Sigmoid colon (tissue), 7 donors: ENCODE measurements around the gene OPRL1. TPM values are rescaled to one million over a fixed set of nuclear protein-coding genes. Genes with fewer than 3 reads are reported as not detected.

Source experiments
- DNase-seq: peaks from one replicate; pipeline ENCODE4 v3.0.0-alpha.2; 2019
- H3K27ac ChIP-seq, 4 donors: fragments of 200-600 bp; sonication (generic); one replicate each; pipeline ENCODE4 v1.5.1; 2016 to 2019; ENCODE audit warnings: mild to moderate bottlenecking in 1 of 4
- H3K27me3 ChIP-seq, 3 donors: fragments of 200-600 bp; sonication (generic); one replicate each; pipeline ENCODE4 v1.5.1; 2019; ENCODE audit warnings: mild to moderate bottlenecking in 1 of 3
- H3K36me3 ChIP-seq, 4 donors: fragments of 200-600 bp; sonication (generic); one replicate each; pipeline ENCODE4 v1.5.1; 2016 to 2019
- H3K4me1 ChIP-seq, 4 donors: fragments of 200-600 bp; sonication (generic); one replicate each; pipeline ENCODE4 v1.5.1; 2017 to 2019
- H3K4me3 ChIP-seq, 4 donors: fragments of 200-600 bp; sonication (generic); one replicate each; pipeline ENCODE4 v1.5.1; 2017 to 2019; ENCODE audit warnings: mild to moderate bottlenecking in 2 of 4, moderate library complexity in 1 of 4
- H3K9me3 ChIP-seq, 4 donors: fragments of 200-600 bp in 3 of 4; sonication (generic) in 3 of 4; one replicate each; pipeline versions ENCODE4 v1.5.1 to v1.6.1; 2013 to 2019
- EP300 ChIP-seq, 4 donors: sonication (generic); formaldehyde crosslinking; IDR thresholded peaks; one replicate each; pipeline ENCODE4 v1.6.1; 2017; ENCODE audit warnings: antibody characterized with exemption in 4 of 4
- POLR2A ChIP-seq, 2 donors: fragments of 450-650 bp; IDR thresholded peaks; one replicate each; pipeline ENCODE4 v1.6.1; 2016; ENCODE audit warnings: antibody characterized with exemption in 2 of 2, mild to moderate bottlenecking in 2 of 2, moderate library complexity in 2 of 2
- POLR2AphosphoS5 ChIP-seq, 4 donors: sonication (generic); formaldehyde crosslinking; IDR thresholded peaks; one replicate each; pipeline ENCODE4 v1.6.1; 2017; ENCODE audit warnings: antibody characterized with exemption in 4 of 4
- WGBS, 2 donors: extraction: QIAGEN DNeasy Blood & Tissue Kit; methylation state at CpG; one replicate each; pipeline ENCODE4 v1.1.7; 2013; 5-methylcytosine and 5-hydroxymethylcytosine counted together
- intact Hi-C: fragments of 100-400 bp; cut with DNase I; formaldehyde crosslinking; loops from one replicate; pipeline ENCODE4 v1.15.1; 2023
- polyA plus RNA-seq, 3 donors: library from polyadenylated mRNA; stranded (reverse); fragments of 200-250 nt; gene quantifications; one replicate each; pipeline ENCODE4 v1.2.3, GENCODE V29; 2013
- total RNA-seq, 4 donors: library from RNA; depleted of rRNA; stranded (reverse); fragments of >200 nt; gene quantifications; one replicate each; pipeline ENCODE4 v1.1.0, GENCODE V29; 2016
- TF ChIP-seq, protein P1 (sequence below), 4 experiments: fragments of 450-650 bp in 3 of 4; fragments of 200-600 bp in 1 of 4; IDR thresholded peaks; one replicate each; pipeline ENCODE4 v1.5.1; 2016 to 2019; ENCODE audit warnings: antibody characterized with exemption in 4 of 4, mild to moderate bottlenecking in 3 of 4, moderate library complexity in 2 of 4
- donor health status: healthy with polysubstance abuse.
- donor health status: Bipolar disorder and iron deficiency.
- donor health status: healthy.

OPRL1 gene
- total and polyA plus RNA-seq, 7 donors: under 0.01 to 2.2 (median 0.89) TPM; not detected in 1

DNA sequence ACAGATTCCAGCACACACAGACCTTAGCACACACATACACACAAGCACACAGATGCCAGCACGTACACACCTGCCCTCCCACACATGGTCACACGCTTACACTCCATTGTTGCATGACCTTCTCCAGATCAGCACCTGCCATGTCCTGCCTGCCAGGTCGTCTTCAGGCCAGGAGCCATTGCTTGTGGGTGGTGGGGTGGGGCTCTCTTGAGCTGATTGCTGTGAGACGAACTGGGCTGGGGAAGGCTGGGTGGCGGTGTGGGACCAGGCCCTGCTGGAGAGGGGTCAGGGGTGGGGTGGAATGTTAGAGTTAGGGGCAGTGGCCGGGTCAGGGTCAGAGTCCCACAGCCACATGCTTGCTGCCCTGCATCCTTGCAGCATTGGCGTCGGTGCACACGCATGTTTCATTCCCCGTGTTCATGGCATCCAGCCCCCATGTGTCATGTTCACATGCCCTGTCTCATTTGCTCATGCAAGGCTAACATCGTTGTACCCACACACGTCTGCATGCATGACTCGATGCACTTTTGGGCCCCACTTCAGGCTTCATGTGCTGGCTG lies 34.0 kb downstream of the OPRL1 start:
- no peak for TF ChIP-seq EP300 (IDR thresholded peaks at IDR 0.05)
- TF ChIP-seq POLR2AphosphoS5 (IDR thresholded peaks at IDR 0.05): no peak
- TF ChIP-seq, protein P1, sequence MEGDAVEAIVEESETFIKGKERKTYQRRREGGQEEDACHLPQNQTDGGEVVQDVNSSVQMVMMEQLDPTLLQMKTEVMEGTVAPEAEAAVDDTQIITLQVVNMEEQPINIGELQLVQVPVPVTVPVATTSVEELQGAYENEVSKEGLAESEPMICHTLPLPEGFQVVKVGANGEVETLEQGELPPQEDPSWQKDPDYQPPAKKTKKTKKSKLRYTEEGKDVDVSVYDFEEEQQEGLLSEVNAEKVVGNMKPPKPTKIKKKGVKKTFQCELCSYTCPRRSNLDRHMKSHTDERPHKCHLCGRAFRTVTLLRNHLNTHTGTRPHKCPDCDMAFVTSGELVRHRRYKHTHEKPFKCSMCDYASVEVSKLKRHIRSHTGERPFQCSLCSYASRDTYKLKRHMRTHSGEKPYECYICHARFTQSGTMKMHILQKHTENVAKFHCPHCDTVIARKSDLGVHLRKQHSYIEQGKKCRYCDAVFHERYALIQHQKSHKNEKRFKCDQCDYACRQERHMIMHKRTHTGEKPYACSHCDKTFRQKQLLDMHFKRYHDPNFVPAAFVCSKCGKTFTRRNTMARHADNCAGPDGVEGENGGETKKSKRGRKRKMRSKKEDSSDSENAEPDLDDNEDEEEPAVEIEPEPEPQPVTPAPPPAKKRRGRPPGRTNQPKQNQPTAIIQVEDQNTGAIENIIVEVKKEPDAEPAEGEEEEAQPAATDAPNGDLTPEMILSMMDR (IDR thresholded peaks at IDR 0.05): no peak
- TF ChIP-seq POLR2A (IDR thresholded peaks at IDR 0.05): no peak
- intact Hi-C loops: no loop called here
- Histone ChIP-seq H3K9me3 (no peaks in the 10 kb centered on the region), H3K36me3 (no peaks in the 10 kb centered on the region), H3K4me1 (no peaks in the 10 kb centered on the region), H3K27me3 (no peaks in the 10 kb centered on the region), H3K27ac (no peak overlapping the region), H3K4me3 (no peak overlapping the region)
- peak; percentile 43 for DNase-seq
- 61 to 81% methylated on average over 13 of the region's 13 CpGs for WGBS, 2 donors

DNA sequence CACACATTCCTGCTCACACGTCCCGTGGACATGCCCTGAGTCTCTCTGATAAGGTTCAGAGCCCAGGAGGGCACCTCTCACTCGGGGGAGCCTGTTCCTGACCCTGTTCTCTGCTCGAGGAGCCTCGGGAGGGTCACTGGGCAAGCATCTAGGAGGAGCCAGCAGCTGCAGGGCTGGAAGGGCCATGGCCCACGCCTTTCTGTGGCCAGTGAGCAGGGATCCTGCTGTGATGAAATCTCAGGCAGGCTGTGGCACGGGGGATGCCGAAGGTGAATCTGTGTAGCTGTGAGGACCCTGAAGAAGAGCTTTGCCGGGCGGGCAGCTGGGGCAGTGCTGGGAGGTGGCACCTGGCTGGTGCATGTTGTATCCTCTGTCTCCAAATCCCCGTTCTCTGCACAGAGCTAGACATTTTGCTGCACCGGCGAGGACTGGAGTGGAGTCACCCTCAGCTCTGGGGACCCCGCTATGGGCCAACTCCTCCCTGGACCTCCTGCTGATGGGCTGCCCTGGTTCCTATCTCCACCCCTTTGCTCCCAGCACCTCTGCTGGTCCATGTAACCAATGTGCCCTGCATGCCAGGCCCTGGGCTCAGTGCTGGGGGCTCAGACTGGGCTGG lies 34.6 kb downstream of the OPRL1 start:
- no peaks in the 10 kb centered on the region for H3K27me3 ChIP-seq
- H3K4me1 ChIP-seq: no peaks in the 10 kb centered on the region
- TF ChIP-seq, protein P1 (IDR thresholded peaks at IDR 0.05): no peak
- no peak for TF ChIP-seq POLR2A (IDR thresholded peaks at IDR 0.05)
- TF ChIP-seq POLR2AphosphoS5 (IDR thresholded peaks at IDR 0.05): no peak
- no peak for TF ChIP-seq EP300 (IDR thresholded peaks at IDR 0.05)
- intact Hi-C loops: no loop called here
- H3K27ac ChIP-seq: no peak overlapping the region
- H3K9me3 ChIP-seq: no peaks in the 10 kb centered on the region
- WGBS, 2 donors: 76 to 84% methylated on average over 14 of the region's 14 CpGs
- no peak overlapping the region for H3K4me3 ChIP-seq
- H3K36me3 ChIP-seq: no peaks in the 10 kb centered on the region
- peak; percentile 42 for DNase-seq

- no peak for TF ChIP-seq POLR2AphosphoS5 (IDR thresholded peaks at IDR 0.05)
- no peak for TF ChIP-seq EP300 (IDR thresholded peaks at IDR 0.05)
- no peak for TF ChIP-seq POLR2A (IDR thresholded peaks at IDR 0.05)
- TF ChIP-seq, protein P1 (IDR thresholded peaks at IDR 0.05): no peak
- Histone ChIP-seq H3K4me1 (peaks cover 0 to 4% (median 4%) of the 10 kb centered on the region in 4 donors), H3K27ac (no peak overlapping the region), H3K27me3 (no peaks in the 10 kb centered on the region), H3K4me3 (no peak overlapping the region), H3K36me3 (no peaks in the 10 kb centered on the region), H3K9me3 (no peaks in the 10 kb centered on the region)
- WGBS, 2 donors: 44 to 81% methylated on average over 14 of the region's 14 CpGs
- DNase-seq: peak; percentile 45
- intact Hi-C loops: no loop called here
Observed at GRCh38 chr20:64115171-64115911, 35.5 kb downstream of the OPRL1 start.

DNA sequence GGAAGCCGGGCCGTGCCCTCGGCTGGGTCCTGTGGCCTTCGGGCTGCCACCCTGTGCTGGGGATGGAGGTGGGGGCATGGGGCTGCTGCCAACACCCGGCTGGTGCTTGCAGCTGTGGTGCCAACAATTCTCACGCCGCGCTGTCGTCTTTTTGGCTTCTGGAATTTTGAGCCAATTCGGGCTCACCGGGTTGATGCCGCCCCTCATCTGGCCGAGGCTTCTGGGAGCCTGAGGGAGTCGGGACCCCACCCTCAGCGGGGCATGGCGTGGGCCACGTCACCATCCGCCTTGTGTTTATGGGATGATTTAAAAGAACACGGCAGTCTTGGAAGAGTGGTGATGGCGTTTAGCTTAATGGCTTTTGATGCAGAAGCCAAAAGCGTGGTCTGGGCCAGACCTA lies 36.1 kb downstream of the OPRL1 start:
- intact Hi-C loops: no loop called here
- WGBS, 2 donors: 71 to 86% methylated on average over 21 of the region's 21 CpGs
- DNase-seq: peak; percentile 59
- Histone ChIP-seq H3K4me3 (no peak overlapping the region), H3K4me1 (peaks cover 0 to 8% (median 5%) of the 10 kb centered on the region in 4 donors), H3K27ac (no peak overlapping the region), H3K27me3 (peaks cover 0 to 5% (median 3%) of the 10 kb centered on the region in 3 donors), H3K9me3 (no peaks in the 10 kb centered on the region), H3K36me3 (no peaks in the 10 kb centered on the region)
- TF ChIP-seq EP300 (IDR thresholded peaks at IDR 0.05): no peak
- TF ChIP-seq POLR2AphosphoS5 (IDR thresholded peaks at IDR 0.05): no peak
- no peak for TF ChIP-seq POLR2A (IDR thresholded peaks at IDR 0.05)
- TF ChIP-seq, protein P1 (IDR thresholded peaks at IDR 0.05): no peak
